ENCODE data around the gene DENND4A.

Gene DENND4A

DNA sequence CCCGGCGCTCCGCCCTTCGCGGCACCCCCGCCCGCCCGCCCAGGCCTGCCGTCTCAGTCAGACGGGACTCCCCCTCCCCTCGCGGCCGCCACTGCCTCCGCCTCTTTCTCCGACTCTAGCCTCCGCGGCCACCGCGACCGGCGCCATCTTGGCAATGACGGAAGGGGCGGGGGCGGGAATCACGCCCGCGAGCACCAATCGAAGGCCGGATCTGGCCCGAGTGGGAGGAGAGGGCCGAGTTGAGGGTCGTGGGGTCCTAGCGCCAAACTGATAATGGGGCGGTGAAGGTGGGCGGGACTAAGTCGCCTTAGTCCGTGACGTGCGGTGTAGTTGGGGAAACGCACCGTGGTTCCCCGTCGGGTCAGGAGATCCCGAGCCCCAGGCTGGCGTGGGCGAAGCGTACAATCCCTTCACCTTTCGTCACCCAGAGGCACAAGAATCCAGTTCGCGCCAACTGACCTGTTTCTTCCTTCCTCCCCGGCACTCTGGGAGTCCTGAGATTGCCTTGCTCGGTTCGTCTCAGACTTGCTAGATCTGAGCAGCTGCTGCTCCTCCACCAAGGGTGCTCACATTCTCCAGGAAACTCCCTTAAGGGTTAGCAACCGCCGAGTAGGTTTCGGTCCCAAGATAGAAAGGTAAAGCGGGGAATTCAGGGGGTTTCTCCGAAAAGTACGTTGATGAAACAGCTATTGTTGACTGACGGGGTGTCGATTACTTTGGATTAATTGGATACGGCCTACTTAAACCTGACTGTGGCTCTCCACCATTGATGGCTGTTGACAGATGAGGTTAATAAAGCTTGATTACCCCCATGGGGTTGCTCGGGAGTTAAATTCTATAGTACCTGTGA is at the start of gene DENND4A:
DENND4A (minus strand) TSS at position 156 of the 850 bp plus-strand sequence. CDS start 35,843 bp downstream, outside the sequence.
- DNase-seq: peak; percentile 86

GRCh38 chr15:65841121-65841930 is 49.2 kb upstream of the DENND4A start:
- DNase-seq: peak; percentile 2

DNA sequence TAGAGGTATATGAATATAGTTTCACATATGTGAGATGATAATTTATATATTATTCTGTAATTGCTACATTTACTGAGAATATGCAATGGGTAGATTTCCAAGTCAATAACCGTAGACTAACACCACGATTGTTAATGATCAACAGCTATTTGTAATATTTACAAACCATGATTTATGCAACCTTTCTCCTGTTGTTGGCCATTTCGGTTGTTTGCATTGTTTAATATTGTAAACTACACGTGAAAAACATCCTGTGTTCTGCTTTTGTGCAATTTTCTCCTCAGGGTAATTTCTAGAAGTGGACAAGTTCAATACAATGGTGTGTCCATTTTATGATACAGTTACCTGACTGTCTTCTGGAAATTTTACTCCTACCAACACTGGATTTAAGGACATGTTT is 47.9 kb upstream of the DENND4A start:
- no peak for DNase-seq

- DNase-seq: no peak
These were observed 47.3 kb upstream of the DENND4A start for GRCh38 chr15:65839354-65839901.

DNA sequence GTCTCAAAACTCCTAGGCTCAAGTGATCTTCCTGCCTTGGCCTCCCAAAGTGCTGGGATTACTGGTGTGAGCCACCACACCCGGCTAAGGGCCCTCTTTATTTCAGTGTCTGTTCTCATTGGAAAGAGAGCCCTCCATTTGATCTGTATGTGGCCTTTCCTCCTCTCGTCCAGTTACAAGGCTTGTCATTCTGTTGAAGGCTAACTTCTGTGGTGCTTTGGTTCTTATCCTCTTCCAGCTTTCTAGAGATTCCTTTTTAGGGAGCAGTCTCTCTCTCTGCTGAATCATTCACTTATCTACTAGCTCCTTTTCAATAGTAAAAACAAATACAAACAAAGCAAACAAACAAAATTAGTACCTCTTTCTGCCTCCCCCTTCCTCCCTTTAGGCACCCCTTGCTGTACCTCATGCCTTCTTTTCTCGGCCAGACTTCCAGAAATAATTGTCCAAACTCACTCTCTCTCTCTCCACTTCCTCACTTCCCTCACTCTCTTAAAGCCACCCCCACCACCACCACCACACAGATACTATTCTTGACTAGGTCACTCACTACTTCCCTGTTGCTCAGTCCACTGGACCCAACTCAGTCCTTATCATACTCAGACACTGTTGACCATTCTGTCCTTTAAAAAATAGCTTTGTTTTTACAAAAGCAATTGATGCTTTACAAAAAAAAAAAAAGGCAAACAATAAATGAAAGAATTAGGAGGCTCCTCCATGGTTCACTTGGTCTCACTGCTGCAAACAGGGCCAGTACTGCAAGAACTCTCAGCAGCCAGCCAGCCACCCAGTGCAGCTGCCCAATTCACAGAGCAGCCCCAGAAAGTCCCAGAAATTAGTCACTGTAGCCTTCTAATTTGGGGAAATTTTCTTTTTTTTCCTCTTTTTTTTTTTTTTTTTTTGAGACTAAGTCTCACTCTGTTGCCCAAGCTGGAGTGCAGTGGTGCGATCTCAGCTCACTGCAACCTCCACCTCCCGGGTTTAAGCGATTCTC is 45.5 kb upstream of the DENND4A start:
- no peak for DNase-seq

- no peak for DNase-seq
These were observed 44.6 kb upstream of the DENND4A start for GRCh38 chr15:65836665-65837064.

- peak; percentile 47 for DNase-seq
These were observed 43.4 kb upstream of the DENND4A start for GRCh38 chr15:65835447-65835846.

GRCh38 chr15:65834603-65835282 is 42.6 kb upstream of the DENND4A start:
- no peak for DNase-seq

- peak; percentile 66 for DNase-seq
These were observed 41.6 kb upstream of the DENND4A start for GRCh38 chr15:65833501-65834205.

- peak; percentile 93 for DNase-seq
These were observed 40.7 kb upstream of the DENND4A start for GRCh38 chr15:65832549-65833364.

DNA sequence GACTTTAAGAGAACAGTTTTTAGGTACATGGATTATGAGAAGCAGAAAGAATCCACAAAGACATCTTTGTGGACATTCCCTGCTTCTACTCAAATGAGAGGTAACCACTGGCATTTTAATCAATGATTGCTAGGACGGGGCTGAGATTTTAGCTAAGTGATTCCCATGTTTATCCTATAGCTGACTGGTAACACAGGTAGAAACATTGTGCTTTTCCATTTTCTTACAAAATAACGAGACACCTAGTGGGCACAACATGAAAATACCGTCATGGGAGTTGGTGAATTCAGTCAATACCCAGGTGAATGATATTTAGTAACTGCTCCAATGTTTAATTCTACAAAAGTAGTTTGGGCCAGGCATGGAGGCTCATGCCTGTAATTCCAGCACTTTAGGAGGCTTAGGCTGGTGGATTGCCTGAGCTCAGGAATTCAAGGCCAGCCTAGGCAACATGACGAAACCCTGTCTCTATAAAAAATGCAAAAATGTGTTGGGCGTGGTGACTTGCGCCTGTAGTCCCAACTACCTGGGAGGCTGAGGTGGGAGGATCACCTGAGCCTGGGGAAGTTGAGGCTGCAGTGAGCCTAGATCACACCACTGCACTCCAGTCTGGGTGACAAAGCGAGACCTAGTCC is 37.2 kb upstream of the DENND4A start:
- DNase-seq: peak; percentile 39

DNA sequence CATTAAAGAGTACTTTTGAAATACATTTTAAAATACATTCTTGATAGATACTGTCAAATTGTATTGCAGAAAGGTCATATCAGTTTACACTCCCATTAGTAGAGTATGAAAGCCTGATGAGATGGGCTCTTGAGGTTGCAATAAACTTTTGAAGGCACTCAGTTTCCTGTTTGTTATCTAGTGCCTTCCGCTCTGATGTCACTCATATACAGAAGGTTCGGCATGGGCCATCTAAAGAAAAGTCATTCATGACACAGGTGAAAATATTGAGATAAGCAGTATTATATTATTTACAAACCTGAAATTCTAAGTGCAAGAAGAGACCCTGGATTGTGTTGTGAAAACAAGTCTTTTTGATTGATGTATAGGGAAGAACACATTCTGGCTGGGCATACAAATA is 36.5 kb upstream of the DENND4A start:
- peak; percentile 48 for DNase-seq

DNA sequence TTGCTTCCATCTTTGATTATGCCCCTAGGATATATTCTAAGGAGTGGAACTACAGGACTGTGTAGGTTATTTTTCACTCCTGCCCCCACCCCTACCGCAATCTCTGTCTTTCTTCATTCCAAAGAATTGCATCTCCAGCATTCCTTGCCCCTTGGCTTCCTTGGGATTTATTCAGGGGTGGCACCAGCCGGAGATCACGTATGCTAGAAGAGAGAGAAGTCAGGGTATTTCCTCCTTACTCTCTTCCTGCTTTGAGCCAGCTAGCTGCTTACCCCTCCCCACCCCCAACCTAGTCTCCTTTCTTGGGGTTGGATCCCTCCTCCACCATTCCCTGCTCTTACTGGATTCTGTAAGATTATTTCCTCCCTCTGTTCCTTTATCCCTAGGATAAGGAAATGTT is 35.0 kb upstream of the DENND4A start:
- no peak for DNase-seq

DNA sequence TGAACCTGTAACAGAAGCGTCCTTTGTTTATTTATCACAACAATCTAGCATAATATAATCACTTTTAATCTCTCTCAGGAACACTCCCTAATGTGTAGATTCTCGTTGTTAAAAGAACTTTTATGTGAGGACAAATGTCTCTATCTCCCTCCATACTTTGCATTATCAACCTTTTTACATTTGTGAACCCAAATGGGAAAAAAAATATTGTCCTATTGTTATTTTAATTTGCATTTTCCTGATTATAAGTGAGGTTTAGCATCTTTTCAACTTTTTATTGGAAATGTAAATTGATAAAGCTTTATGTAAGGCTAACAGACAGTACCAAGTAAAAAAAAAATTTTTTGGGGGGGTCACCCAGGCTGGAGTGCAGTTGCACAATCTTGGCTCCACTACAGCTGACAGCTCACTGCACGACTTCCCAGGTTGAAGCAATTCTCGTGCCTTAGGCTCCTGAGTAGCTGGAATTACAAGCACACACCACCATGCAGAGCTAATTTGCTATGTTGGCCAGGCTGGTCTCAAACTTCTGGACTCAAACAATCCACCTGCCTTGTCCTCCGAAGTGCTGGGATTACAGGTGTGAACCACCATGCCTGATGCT is 33.0 kb upstream of the DENND4A start:
- DNase-seq: no peak

DNA sequence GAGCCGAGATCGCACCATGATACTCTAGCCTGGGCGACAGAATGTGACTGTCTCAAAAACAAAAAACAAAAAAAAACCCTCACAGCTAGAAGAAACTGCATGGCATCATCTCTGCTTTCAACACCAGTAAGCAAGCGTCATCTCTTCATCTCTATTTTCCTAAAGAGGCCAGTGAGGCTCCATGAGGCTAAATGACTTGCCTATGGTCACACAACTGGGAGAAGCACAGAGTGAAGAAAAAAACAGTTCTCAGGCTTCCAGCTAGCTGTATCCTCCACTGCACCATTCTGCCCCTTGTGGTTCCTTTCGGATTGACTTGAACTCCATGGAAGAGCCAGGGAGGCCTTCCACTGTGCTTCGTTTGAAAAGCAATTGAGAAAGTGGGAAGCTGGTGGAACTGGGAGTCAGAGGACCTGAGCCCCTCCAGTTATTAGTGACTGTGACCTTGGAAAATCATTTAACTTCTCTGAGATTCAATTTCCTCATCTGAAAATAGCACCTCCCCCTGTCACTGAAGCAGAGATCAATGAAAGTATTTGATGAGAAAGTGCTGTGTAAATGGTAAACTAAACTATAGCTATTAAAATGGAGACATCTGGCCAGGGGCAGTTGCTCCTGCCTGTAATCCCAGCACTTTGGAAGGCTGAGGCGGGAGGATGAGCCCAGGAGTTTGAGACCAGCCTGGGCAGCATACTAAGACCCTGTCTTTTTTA is 32.1 kb upstream of the DENND4A start:
- peak; percentile 74 for DNase-seq

DNA sequence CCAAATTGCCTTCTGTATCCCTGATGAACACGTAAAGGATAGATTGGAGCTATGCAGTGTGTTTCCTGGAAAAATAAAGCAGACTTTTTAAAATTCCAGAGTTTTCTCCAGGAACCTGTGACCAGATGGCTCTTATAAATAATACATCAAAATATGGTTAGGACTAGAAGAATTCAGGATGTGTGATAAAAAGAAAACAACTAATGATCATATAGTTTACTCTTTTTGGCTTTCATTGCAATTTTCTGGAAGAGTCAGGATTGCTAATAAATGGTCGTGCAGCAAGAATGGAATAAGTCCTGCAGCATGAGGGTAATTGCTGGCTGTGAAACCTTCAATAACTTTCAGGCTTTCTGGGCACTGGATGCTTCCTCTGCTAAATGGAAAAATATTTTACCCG is 30.2 kb upstream of the DENND4A start:
- no peak for DNase-seq

DNA sequence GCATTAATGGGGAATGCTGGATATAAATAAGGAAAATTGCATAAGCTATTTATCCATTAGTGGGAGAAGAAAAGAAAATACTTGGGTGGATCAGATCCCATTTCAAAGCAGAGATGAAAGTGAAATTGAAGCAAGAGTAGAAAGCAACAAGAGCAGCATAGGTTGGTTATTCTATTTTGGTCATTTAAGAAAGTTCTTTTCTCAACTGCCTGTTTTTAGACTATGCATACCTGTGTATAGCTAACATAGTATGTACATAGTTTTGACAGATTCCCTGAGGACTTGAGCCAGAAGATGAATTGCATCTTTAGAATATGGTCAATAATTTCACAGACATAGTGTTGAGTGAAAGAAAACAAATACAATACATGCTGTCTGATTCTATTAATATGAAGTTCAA is 29.0 kb upstream of the DENND4A start:
- DNase-seq: no peak

- no peak for DNase-seq
These were observed 27.5 kb upstream of the DENND4A start for GRCh38 chr15:65819563-65819960.
